ENCODE results near the gene ZNRF1.
"Not testable (repeated sequence)": the region's sequence is repeated elsewhere in the genome, so short reads cannot be mapped to it uniquely, and the experiment has no call there.

The ZNRF1 gene

GRCh38 chr16:75002474-75002873 is 3.6 kb downstream of the ZNRF1 start:
- DNase-seq (no peak), ATAC-seq (no peak)

GRCh38 chr16:75003931-75004330 is 5.1 kb downstream of the ZNRF1 start:
- DNase-seq: no peak
- ATAC-seq: no peak

GRCh38 chr16:75004460-75004859 is 5.6 kb downstream of the ZNRF1 start:
- ATAC-seq: no peak

GRCh38 chr16:75005697-75006096 is 6.9 kb downstream of the ZNRF1 start:
- DNase-seq (no peak), ATAC-seq (no peak)

More at GRCh38 chr16:75004460-75004859, 5.6 kb downstream of the ZNRF1 start:
- no peak for DNase-seq

- no peak for DNase-seq
- no peak for ATAC-seq
Observed at GRCh38 chr16:75007443-75007842, 8.6 kb downstream of the ZNRF1 start.

- no peak for ATAC-seq
- DNase-seq: no peak
Observed at GRCh38 chr16:75010427-75010826, 11.6 kb downstream of the ZNRF1 start.

- ATAC-seq (peak; percentile 97), DNase-seq (peak; percentile 54)
Observed at GRCh38 chr16:75011634-75012307, 12.9 kb downstream of the ZNRF1 start.

- ATAC-seq (no peak), DNase-seq (no peak)
Observed at GRCh38 chr16:75012380-75013081, 13.7 kb downstream of the ZNRF1 start.

GRCh38 chr16:75013123-75013522 is 14.3 kb downstream of the ZNRF1 start:
- not testable (repeated sequence) for ATAC-seq, DNase-seq

- DNase-seq (no peak), ATAC-seq (no peak)
Observed at GRCh38 chr16:75014318-75014717, 15.5 kb downstream of the ZNRF1 start.

GRCh38 chr16:75016451-75017081 is 17.7 kb downstream of the ZNRF1 start:
- DNase-seq, ATAC-seq: not testable (repeated sequence)

GRCh38 chr16:75017670-75018525 is 19.1 kb downstream of the ZNRF1 start:
- ATAC-seq (no peak), DNase-seq (no peak)

GRCh38 chr16:75019007-75019406 is 20.2 kb downstream of the ZNRF1 start:
- ATAC-seq (no peak), DNase-seq (no peak)

GRCh38 chr16:75019586-75019985 is 20.8 kb downstream of the ZNRF1 start:
- DNase-seq (no peak), ATAC-seq (no peak)

- ATAC-seq (no peak), DNase-seq (no peak)
Observed at GRCh38 chr16:75021410-75021809, 22.6 kb downstream of the ZNRF1 start.

- ATAC-seq: no peak
- DNase-seq: no peak
Observed at GRCh38 chr16:75022567-75022966, 23.7 kb downstream of the ZNRF1 start.

GRCh38 chr16:75023009-75023408 is 24.2 kb downstream of the ZNRF1 start:
- ATAC-seq (no peak), DNase-seq (no peak)

- no peak for ATAC-seq
Observed at GRCh38 chr16:75024182-75024581, 25.4 kb downstream of the ZNRF1 start.

GRCh38 chr16:75024594-75024993 is 25.8 kb downstream of the ZNRF1 start:
- DNase-seq: no peak
- no peak for ATAC-seq

More at GRCh38 chr16:75024182-75024581, 25.4 kb downstream of the ZNRF1 start:
- no peak for DNase-seq

- no peak for ATAC-seq
- DNase-seq: no peak
Observed at GRCh38 chr16:75025761-75026160, 26.9 kb downstream of the ZNRF1 start.

GRCh38 chr16:75026239-75026891 is 27.5 kb downstream of the ZNRF1 start:
- ATAC-seq, DNase-seq: not testable (repeated sequence)

All from stimulated activated naive CD8-positive, alpha-beta T cell treated with anti-CD3 and anti-CD28 coated beads, Interleukin-15, Interleukin-2, amounts not matched to agents 100 U/mL and 50 U/mL, for 24 hours (primary cell).